T-helper 1 cell treated with Interleukin-12 subunit alpha and Interleukin-12 subunit beta and Interleukin-4 antibody, amounts not matched to agents 30 μg/mL and 1 μg/mL, for 36 hours (primary cell): ENCODE results near the gene CD80.

Experiments used
- H3K27ac Mint-ChIP-seq: one replicate; pipeline ENCODE4 v1.8.0; 2021; ENCODE audit warnings: mild to moderate bottlenecking, mixed read lengths
- H3K27me3 Mint-ChIP-seq: one replicate; pipeline ENCODE4 v1.8.0; 2021; ENCODE audit warnings: low read depth, mixed read lengths
- H3K36me3 Mint-ChIP-seq: one replicate; pipeline ENCODE4 v1.8.0; 2021; ENCODE audit warnings: low read depth, mixed read lengths
- H3K4me1 Mint-ChIP-seq: one replicate; pipeline ENCODE4 v1.8.0; 2021; ENCODE audit warnings: low read depth, mixed read lengths
- H3K4me3 Mint-ChIP-seq: one replicate; pipeline ENCODE4 v1.8.0; 2021; ENCODE audit warnings: mild to moderate bottlenecking, moderate library complexity, mixed read lengths
- H3K9me3 Mint-ChIP-seq: one replicate; pipeline ENCODE4 v1.8.0; 2021; ENCODE audit warnings: mixed read lengths

The CD80 gene

DNA sequence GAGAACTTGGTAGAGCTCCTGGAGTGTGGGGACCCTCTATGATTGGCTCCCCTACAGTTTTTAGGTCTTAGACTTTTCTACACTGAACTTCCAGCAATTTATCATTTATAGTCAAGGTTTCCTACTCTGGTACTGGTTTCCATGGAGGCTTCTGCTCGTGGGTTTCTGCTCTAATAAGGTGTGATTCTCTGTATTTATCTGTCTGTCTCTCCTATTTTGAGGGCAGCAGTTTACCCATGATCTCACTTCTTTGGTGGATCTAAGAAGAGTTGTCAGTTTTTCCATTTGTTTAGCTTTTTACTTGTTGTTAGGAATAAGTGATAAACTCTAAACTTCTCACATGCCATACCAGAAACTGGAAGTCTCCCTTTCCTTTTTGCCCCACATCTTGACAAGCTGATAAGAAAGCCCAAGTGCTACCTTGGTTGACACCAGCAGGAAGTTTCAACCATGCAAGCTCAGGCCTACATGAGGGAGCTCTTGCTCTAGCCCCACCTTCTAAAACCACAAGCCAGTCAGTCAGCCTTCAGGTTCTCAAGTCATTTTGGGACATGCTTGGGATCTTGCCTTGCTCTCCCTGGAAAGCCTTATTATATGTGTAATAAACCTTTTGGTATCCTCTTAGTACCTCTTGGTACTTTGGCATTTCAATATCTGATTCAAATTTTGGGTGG, 51.1 kb downstream of the CD80 start:
- Mint-ChIP-seq H3K4me1 (peaks cover 32% of the 10 kb centered on the region), H3K27me3 (no peaks in the 10 kb centered on the region), H3K9me3 (no peaks in the 10 kb centered on the region), H3K4me3 (peak overlapping the region; percentile 2), H3K27ac (peak overlapping the region; percentile 76), H3K36me3 (peaks cover 42% of the 10 kb centered on the region)

DNA sequence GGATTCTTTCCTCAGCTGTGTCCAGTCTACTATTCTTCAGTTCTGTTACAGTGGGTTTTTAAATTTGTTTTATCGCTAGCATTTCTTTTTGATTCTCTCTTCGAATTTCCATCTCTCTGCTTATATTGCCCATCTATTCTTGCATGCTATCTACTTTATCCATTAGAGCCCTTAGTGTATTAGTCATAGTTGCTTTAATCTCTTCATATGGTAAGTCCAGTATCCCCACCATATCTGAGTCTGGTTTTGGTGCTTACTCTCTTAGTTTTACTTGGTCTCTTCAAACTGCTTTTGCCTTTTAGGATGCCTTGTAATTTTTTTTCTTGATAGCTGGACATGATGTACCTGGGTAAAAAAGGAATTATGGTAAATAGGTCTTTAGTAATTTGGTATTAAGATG, 52.0 kb downstream of the CD80 start:
- H3K27ac Mint-ChIP-seq = peak overlapping the region; percentile 85
- peak overlapping the region; percentile 84 for H3K4me3 Mint-ChIP-seq
- H3K9me3 Mint-ChIP-seq = no peaks in the 10 kb centered on the region
- H3K27me3 Mint-ChIP-seq = no peaks in the 10 kb centered on the region
- peaks cover 37% of the 10 kb centered on the region for H3K36me3 Mint-ChIP-seq
- peaks cover 30% of the 10 kb centered on the region for H3K4me1 Mint-ChIP-seq

DNA sequence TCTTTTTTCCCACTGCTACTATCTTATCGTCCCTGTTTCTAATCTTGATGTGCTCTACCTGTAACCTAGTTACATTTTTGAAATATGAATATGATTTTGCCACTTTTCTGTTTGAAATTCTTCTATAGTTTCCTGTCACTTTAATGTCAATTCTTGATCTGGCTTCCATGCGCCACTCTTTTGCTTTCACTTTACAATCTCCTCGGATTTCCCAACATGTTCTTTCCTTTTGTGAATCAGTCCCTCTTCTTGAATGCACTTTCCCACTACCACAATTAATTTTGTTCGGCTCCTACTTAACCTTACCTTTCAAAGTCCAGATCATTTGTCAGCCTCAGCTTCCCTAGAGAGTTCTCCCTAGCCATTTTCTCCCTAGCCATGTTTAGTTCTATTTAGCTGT, 52.8 kb downstream of the CD80 start:
- Mint-ChIP-seq H3K36me3 (peaks cover 37% of the 10 kb centered on the region), H3K9me3 (no peaks in the 10 kb centered on the region), H3K27ac (peak overlapping the region; percentile 85), H3K27me3 (no peaks in the 10 kb centered on the region), H3K4me3 (peak overlapping the region; percentile 84), H3K4me1 (peaks cover 30% of the 10 kb centered on the region)

DNA sequence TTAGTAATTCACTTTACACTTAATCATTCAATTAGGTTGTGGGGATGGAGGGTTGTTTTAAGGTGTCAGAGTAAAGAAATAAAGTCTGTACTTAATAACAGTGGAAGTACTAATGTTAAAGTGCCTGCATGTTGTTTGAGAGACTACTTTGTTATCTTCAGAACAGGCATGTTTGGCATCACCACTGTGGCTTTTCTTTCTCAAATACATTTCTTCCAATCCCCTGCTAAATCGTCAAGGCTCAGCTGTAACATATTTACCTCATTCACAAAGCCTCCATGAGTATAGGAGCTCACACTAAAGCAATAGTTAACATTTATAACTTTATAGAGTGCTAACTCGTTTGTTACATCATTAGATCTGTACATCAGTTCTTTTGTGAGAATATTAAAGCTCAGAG, 58.5 kb downstream of the CD80 start:
- no peak overlapping the region for H3K27ac Mint-ChIP-seq
- no peak overlapping the region for H3K4me3 Mint-ChIP-seq

DNA sequence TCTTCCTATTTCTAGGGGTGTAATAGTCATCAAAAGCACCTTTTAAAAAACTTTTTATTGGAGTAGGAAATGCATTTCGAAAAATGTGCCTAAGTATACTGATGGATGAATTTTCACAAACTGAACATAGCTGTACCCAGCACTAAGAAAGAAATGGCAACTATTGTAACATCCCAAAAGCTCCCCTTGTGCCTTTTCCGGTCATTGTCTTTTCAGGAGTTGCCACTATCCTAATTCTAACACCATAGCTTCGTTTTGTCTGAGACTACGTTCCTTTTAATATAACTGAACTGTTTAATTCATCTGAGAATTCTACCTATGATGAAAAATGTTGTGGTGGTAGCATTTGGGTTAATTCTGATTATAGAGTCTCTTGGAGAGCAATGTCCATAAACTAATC, 59.1 kb downstream of the CD80 start:
- Mint-ChIP-seq H3K27me3 (no peaks in the 10 kb centered on the region), H3K36me3 (peaks cover 17% of the 10 kb centered on the region), H3K4me3 (peak overlapping the region; percentile 96), H3K4me1 (peaks cover 24% of the 10 kb centered on the region), H3K9me3 (no peaks in the 10 kb centered on the region), H3K27ac (peak overlapping the region; percentile 31)

More for the DNA sequence above, 58.5 kb downstream of the CD80 start:
- Mint-ChIP-seq H3K9me3 (no peaks in the 10 kb centered on the region), H3K36me3 (peaks cover 20% of the 10 kb centered on the region), H3K4me1 (peaks cover 26% of the 10 kb centered on the region), H3K27me3 (no peaks in the 10 kb centered on the region)

DNA sequence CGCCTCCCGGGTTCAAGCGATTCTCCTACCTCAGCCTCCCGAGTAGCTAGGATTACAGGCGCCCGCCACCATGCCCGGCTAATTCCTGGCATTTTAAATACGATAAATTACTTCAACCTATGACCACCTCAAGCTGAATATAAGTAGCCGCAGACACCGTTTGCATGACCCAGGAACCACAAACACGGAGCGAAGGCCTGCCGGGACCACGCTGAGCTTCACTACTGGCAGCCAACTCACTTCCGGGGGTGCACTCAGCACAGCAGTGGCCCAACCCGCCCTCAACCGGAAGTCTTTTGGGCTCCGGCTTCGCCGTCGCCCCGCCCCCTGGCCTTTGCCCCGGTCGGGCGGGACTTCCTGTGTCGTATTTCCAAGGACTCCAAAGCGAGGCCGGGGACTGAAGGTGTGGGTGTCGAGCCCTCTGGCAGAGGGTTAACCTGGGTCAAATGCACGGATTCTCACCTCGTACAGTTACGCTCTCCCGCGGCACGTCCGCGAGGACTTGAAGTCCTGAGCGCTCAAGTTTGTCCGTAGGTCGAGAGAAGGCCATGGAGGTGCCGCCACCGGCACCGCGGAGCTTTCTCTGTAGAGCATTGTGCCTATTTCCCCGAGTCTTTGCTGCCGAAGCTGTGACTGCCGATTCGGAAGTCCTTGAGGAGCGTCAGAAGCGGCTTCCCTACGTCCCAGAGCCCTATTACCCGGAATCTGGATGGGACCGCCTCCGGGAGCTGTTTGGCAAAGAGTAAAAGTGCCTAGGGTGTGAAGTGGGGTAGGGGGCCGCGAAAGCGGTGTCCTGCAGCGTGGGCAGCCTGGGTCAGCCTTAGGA, 61.0 kb downstream of the CD80 start, which contains the start of gene TIMMDC1:
Gene TIMMDC1 (plus strand): TSS at position 362 of the 826 bp plus-strand sequence. CDS start 187 bp downstream, at position 549.
- H3K27me3 Mint-ChIP-seq = no peaks in the 10 kb centered on the region
- H3K9me3 Mint-ChIP-seq = no peaks in the 10 kb centered on the region
- peak within 1 kb of the TSS; percentile 96 for H3K4me3 Mint-ChIP-seq
- peak within 1 kb of the TSS; percentile 99 for H3K27ac Mint-ChIP-seq
- H3K4me1 Mint-ChIP-seq = peaks cover 23% of the 10 kb centered on the region
- H3K36me3 Mint-ChIP-seq = peaks cover 9% of the 10 kb centered on the region

DNA sequence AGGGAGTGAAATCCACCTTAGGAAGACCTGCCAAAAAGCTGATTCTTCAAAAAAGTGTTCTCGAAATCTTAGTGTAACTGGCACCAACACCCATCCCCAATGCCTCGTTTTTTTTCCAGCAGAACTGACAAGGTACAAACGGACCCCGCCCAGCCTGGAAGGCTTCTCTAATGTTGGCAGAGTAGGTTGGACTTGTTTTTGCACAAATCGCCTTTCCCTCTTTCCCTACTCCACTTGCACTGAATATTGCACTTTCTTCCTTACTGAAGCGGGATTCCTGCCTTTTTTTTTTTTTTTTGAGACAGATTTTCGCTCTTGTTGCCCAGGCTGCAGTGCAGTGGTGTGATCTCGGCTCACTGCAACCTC, 61.6 kb downstream of the CD80 start:
- Mint-ChIP-seq H3K36me3 (peaks cover 14% of the 10 kb centered on the region), H3K4me1 (peaks cover 24% of the 10 kb centered on the region), H3K4me3 (peak overlapping the region; percentile 96)

DNA sequence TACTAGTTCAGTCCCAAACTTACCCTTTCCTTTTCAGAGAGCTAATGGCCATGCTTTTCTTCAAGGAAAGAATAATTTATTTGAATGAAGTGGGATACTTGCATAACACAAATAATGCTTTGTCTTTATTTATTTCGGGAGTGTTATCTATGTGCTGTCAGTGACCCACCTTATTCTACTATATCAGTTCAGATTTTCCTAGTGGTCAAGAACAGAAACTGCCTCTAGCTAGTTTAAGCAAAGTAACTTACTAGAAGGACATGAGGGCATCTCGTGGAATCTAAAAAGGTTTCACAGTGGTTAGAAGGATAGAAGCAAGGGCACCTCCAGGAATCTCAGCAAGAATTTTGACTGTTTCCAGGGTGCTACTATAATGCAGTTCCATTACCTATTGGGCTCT, 64.8 kb downstream of the CD80 start:
- no peak overlapping the region for H3K4me3 Mint-ChIP-seq

More for the DNA sequence above, 61.6 kb downstream of the CD80 start:
- peak overlapping the region; percentile 99 for H3K27ac Mint-ChIP-seq
- H3K9me3 Mint-ChIP-seq = no peaks in the 10 kb centered on the region
- no peaks in the 10 kb centered on the region for H3K27me3 Mint-ChIP-seq

DNA sequence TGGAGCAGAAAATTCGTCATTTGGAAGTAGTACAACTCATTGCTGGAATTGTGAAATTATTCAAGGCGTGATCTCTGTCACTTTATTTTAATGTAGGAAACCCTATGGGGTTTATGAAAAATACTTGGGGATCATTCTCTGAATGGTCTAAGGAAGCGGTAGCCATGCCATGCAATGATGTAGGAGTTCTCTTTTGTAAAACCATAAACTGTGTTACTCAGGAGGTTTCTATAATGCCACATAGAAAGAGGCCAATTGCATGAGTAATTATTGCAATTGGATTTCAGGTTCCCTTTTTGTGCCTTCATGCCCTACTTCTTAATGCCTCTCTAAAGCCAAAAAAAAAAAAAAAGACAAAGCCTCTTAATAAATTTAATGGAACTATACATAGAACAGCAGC, 66.6 kb downstream of the CD80 start:
- H3K27me3 Mint-ChIP-seq = no peaks in the 10 kb centered on the region
- peaks cover 12% of the 10 kb centered on the region for H3K4me1 Mint-ChIP-seq
- no peak overlapping the region for H3K27ac Mint-ChIP-seq
- H3K4me3 Mint-ChIP-seq = no peak overlapping the region
- no peaks in the 10 kb centered on the region for H3K9me3 Mint-ChIP-seq
- H3K36me3 Mint-ChIP-seq = peaks cover 25% of the 10 kb centered on the region

More for the DNA sequence above, 64.8 kb downstream of the CD80 start:
- Mint-ChIP-seq H3K27ac (no peak overlapping the region), H3K9me3 (no peaks in the 10 kb centered on the region), H3K4me1 (peaks cover 12% of the 10 kb centered on the region), H3K27me3 (no peaks in the 10 kb centered on the region), H3K36me3 (peaks cover 28% of the 10 kb centered on the region)

DNA sequence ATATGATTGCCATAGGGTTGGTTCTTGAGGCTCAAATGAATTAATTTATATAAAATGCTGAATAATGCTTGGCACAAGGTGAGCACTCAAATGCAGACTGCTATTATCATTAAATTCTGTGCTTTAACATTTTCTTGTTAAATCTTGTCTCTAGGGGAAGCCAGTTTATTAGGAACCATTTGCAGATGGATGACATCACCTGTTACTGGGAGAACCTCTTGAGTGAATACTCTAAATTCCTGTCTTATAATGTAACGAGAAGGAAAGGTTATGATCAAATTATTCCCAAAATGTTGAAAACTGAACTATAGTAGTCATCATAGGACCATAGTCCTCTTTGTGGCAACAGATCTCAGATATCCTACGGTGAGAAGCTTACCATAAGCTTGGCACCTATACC, 67.3 kb downstream of the CD80 start:
- Mint-ChIP-seq H3K4me1 (peaks cover 6% of the 10 kb centered on the region), H3K4me3 (no peak overlapping the region), H3K27me3 (no peaks in the 10 kb centered on the region), H3K36me3 (peaks cover 25% of the 10 kb centered on the region), H3K9me3 (no peaks in the 10 kb centered on the region), H3K27ac (no peak overlapping the region)

DNA sequence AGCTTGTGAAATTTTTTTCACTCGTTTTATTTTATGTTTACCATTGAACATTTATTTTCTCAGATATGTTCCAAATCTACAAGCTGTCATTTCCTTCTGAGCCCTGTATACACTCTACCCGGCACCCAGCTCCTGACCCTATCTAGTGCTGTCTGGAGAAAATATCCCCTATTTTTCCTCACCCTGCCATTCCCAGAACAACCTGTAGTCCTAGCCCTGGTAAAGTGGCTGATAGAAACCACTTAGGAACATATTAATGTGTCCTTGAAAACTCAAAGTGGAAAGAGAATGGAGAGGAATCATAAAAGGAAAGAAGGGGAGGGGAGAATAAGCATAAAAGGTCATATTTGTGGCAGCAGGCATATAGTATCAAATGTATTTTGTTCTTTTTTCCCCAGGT, 69.3 kb downstream of the CD80 start:
- Mint-ChIP-seq H3K27ac (no peak overlapping the region), H3K36me3 (peaks cover 40% of the 10 kb centered on the region), H3K4me1 (peaks cover 3% of the 10 kb centered on the region), H3K9me3 (no peaks in the 10 kb centered on the region), H3K4me3 (no peak overlapping the region), H3K27me3 (no peaks in the 10 kb centered on the region)

DNA sequence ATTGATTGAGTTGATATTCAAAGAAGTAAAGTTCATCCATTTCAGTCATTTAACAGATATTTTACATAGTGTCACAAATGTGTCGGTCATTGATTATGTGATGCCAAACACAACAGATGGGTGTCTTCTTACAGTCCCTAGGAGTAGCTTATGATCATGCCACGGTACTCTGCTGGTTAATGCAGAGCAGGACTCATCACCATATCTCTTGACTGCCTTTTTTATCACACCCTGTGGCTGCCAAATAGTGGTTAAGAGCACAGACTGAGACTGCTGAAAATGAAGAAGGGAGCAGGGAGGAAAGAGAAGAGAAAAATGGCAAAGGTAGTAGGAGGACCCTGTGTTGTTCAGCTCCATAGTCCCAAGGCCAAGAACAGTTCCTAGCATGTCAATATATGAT, 73.9 kb downstream of the CD80 start:
- Mint-ChIP-seq H3K4me1 (peaks cover 3% of the 10 kb centered on the region), H3K4me3 (no peak overlapping the region), H3K27ac (no peak overlapping the region), H3K9me3 (no peaks in the 10 kb centered on the region), H3K36me3 (peaks cover 33% of the 10 kb centered on the region), H3K27me3 (no peaks in the 10 kb centered on the region)

DNA sequence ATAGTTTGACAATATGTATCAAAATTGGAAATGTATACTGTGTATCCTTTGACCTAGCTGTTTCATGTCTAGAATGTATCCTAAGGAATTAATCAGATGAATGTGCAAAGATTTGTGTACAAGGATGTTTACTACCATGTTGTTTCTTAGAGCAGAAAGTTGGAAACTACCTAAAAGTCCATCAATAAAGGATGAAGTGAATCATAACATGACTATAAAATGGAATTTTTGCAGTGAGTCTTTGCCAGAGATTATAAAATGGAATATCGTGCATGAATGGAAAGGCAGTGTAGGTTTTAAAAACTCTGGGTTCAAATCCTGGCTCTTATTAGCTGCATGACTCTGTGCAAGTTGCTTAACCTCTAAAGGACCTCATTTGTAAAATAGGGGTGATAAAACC, 76.3 kb downstream of the CD80 start:
- Mint-ChIP-seq H3K4me1 (peaks cover 3% of the 10 kb centered on the region), H3K36me3 (peaks cover 35% of the 10 kb centered on the region), H3K9me3 (no peaks in the 10 kb centered on the region), H3K27ac (no peak overlapping the region), H3K27me3 (no peaks in the 10 kb centered on the region), H3K4me3 (no peak overlapping the region)

DNA sequence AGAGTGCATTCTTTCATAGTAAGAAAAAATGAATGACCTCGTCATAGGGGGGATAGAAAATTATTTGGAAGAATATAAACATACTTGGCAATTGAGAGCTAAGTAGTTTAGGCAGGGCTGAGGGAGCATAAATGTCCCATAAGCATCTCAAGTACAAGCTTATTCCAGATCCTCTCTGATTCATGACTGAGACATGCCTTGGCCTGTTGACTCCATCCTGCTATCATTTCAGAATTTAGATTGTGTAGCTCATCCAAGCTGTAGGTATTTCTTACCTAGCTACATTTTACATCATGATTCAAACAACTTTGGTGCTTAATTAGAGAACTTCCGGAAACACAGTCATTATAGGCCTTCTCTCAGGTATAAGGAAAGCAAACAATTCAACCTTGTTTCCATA, 78.3 kb downstream of the CD80 start:
- H3K4me3 Mint-ChIP-seq = no peak overlapping the region
- no peak overlapping the region for H3K27ac Mint-ChIP-seq
- H3K36me3 Mint-ChIP-seq = peaks cover 36% of the 10 kb centered on the region
- peaks cover 6% of the 10 kb centered on the region for H3K4me1 Mint-ChIP-seq
- no peaks in the 10 kb centered on the region for H3K27me3 Mint-ChIP-seq
- no peaks in the 10 kb centered on the region for H3K9me3 Mint-ChIP-seq
